ENCODE data around the gene TTC28.

The TTC28 gene

GRCh38 chr22:28015676-28016601, 663.7 kb downstream of the TTC28 start:
- no peak for DNase-seq

- DNase-seq: no peak
Measured at GRCh38 chr22:28015046-28015425, 664.6 kb downstream of the TTC28 start.

GRCh38 chr22:28014211-28015045, 665.2 kb downstream of the TTC28 start:
- DNase-seq: no peak

- DNase-seq: no peak
Measured at GRCh38 chr22:28013611-28014010, 666.0 kb downstream of the TTC28 start.

GRCh38 chr22:28012832-28013460, 666.7 kb downstream of the TTC28 start:
- DNase-seq: no peak

GRCh38 chr22:28009272-28009827, 670.3 kb downstream of the TTC28 start:
- peak; percentile 75 for DNase-seq

- no peak for DNase-seq
Measured at GRCh38 chr22:28008649-28009048, 671.0 kb downstream of the TTC28 start.

- no peak for DNase-seq
Measured at GRCh38 chr22:28008056-28008455, 671.6 kb downstream of the TTC28 start.

GRCh38 chr22:28006271-28006670, 673.4 kb downstream of the TTC28 start:
- DNase-seq: no peak

GRCh38 chr22:28005513-28005912, 674.1 kb downstream of the TTC28 start:
- DNase-seq: no peak

- DNase-seq: no peak
Measured at GRCh38 chr22:28004021-28004420, 675.6 kb downstream of the TTC28 start.

GRCh38 chr22:28002863-28003565, 676.6 kb downstream of the TTC28 start:
- DNase-seq: no peak

GRCh38 chr22:28002181-28002700, 677.4 kb downstream of the TTC28 start:
- DNase-seq: no peak

- no peak for DNase-seq
Measured at GRCh38 chr22:28001171-28001835, 678.3 kb downstream of the TTC28 start.

GRCh38 chr22:28000361-28000760, 679.3 kb downstream of the TTC28 start:
- no peak for DNase-seq

GRCh38 chr22:27999876-28000275, 679.8 kb downstream of the TTC28 start:
- no peak for DNase-seq

GRCh38 chr22:27998511-27999410, 680.9 kb downstream of the TTC28 start:
- DNase-seq: no peak

GRCh38 chr22:27997538-27997937, 682.1 kb downstream of the TTC28 start:
- DNase-seq: no peak

- no peak for DNase-seq
Measured at GRCh38 chr22:27996981-27997380, 682.7 kb downstream of the TTC28 start.

- no peak for DNase-seq
Measured at GRCh38 chr22:27996529-27996925, 683.1 kb downstream of the TTC28 start.

All from NCI-H82 (cell line).